B cell (primary cell): ENCODE results near the gene CARMIL1. TPM values are rescaled to one million over a fixed set of nuclear protein-coding genes. Genes with fewer than 3 reads are reported as not detected.

Experiments used
- ATAC-seq: fragments of 200-7000 bp; cut with Tn5 transposase; one replicate; pipeline ENCODE4 v1.10.0; 2021; ENCODE audit warnings: low read depth, mild to moderate bottlenecking, moderate number of reproducible peaks, moderate library complexity
- CTCF ChIA-PET: fragments of 350-600 bp; sonication (Branson Sonifier 250); formaldehyde crosslinking; loops from one replicate; lab custom pipeline; 2021; ENCODE audit warnings: antibody characterized with exemption, inconsistent platforms; lab: Charles Lee
- POLR2A ChIA-PET: fragments of 350-600 bp; sonication (Branson Sonifier 250); formaldehyde crosslinking; loops from one replicate; lab custom pipeline; 2021; ENCODE audit warnings: antibody characterized with exemption; lab: Charles Lee
- DNase-seq: peaks from one replicate; pipeline ENCODE4 v3.0.0; 2013
- H2AFZ ChIP-seq: 2 replicates; pipeline ENCODE4 v1.6.1; 2012; ENCODE audit warnings: mild to moderate bottlenecking, low read depth, low read length; ENCODE audit not compliant: insufficient read depth, poor library complexity, severe bottlenecking
- H3K27ac ChIP-seq, 2 donors: 1 replicate in 1 of 2; 2 replicates in 1 of 2; pipeline ENCODE4 v1.5.1; 2012 to 2013; ENCODE audit warnings: low read length in 2 of 2, mild to moderate bottlenecking in 2 of 2, moderate library complexity in 1 of 2
- H3K27me3 ChIP-seq, 4 experiments: fragments of 200-600 bp in 1 of 4; sonication (generic) in 1 of 4; replicated peaks in 1 of 4; 1 replicate in 2 of 4; 2 replicates in 2 of 4; pipeline versions ENCODE4 v1.6.1 to v1.7.0; 2013 to 2016; ENCODE audit warnings: low read length in 3 of 4, mild to moderate bottlenecking in 2 of 4, mixed read lengths in 1 of 4, moderate library complexity in 1 of 4; ENCODE audit not compliant: insufficient read depth in 4 of 4, control insufficient read depth in 3 of 4; ENCODE audit errors: control extremely low read depth in 1 of 4
- H3K36me3 ChIP-seq, 2 experiments: replicated peaks in 1 of 2; 1 replicate in 1 of 2; 2 replicates in 1 of 2; pipeline versions ENCODE4 v1.6.1 to v1.7.1; 2013; ENCODE audit warnings: low read length in 1 of 2; ENCODE audit not compliant: insufficient read depth in 2 of 2, control insufficient read depth in 1 of 2; ENCODE audit errors: control extremely low read depth in 1 of 2, extremely low read depth in 1 of 2
- H3K4me1 ChIP-seq, 2 donors: fragments of 200-600 bp in 1 of 2; sonication (generic) in 1 of 2; 1 replicate in 1 of 2; 2 replicates in 1 of 2; pipeline versions ENCODE4 v1.5.1 to v1.6.1; 2013 to 2017; ENCODE audit warnings: low read length in 2 of 2; ENCODE audit not compliant: control insufficient read depth in 2 of 2, insufficient read depth in 2 of 2
- H3K4me2 ChIP-seq: replicated peaks from 2 replicates; pipeline ENCODE3; 2012; ENCODE audit warnings: mild to moderate bottlenecking, low read depth, low read length; ENCODE audit not compliant: poor library complexity, severe bottlenecking
- H3K4me3 ChIP-seq, 5 experiments: fragments of 200-600 bp in 1 of 5; sonication (generic) in 1 of 5; 1 replicate in 3 of 5; 2 replicates in 2 of 5; pipeline versions ENCODE4 v1.5.1 to v1.7.0; 2011 to 2016; ENCODE audit warnings: low read length in 4 of 5, mild to moderate bottlenecking in 4 of 5, low read depth in 2 of 5, control low read depth in 1 of 5, moderate library complexity in 1 of 5; ENCODE audit not compliant: insufficient read depth in 1 of 5; ENCODE audit errors: control extremely low read depth in 1 of 5, extremely low read depth in 1 of 5
- H3K79me2 ChIP-seq: fragments of 200-600 bp; sonication (generic); one replicate; pipeline ENCODE4 v1.6.0; 2016; ENCODE audit warnings: low read length; ENCODE audit not compliant: control insufficient read depth, insufficient read depth
- H3K9ac ChIP-seq: fragments of 200-600 bp; sonication (generic); 2 replicates; pipeline ENCODE4 v1.6.1; 2017; ENCODE audit warnings: mild to moderate bottlenecking, low read length, moderate library complexity
- H3K9me3 ChIP-seq, 3 donors: one replicate each; pipeline versions ENCODE4 v1.6.1 to v1.7.1; 2013; ENCODE audit warnings: low read length in 2 of 3; ENCODE audit not compliant: control insufficient read depth in 2 of 3, insufficient read depth in 1 of 3; ENCODE audit errors: control extremely low read depth in 1 of 3
- H4K20me1 ChIP-seq: 2 replicates; pipeline ENCODE4 v1.6.0; 2012; ENCODE audit warnings: mild to moderate bottlenecking, low read length; ENCODE audit not compliant: insufficient read depth, control insufficient read depth, poor library complexity, severe bottlenecking
- H3K27ac Mint-ChIP-seq: one replicate; pipeline ENCODE4 v1.8.0; 2021; ENCODE audit warnings: mixed read lengths
- H3K27me3 Mint-ChIP-seq: one replicate; pipeline ENCODE4 v1.8.0; 2021; ENCODE audit warnings: mixed read lengths
- H3K4me1 Mint-ChIP-seq: one replicate; pipeline ENCODE4 v1.8.0; 2021; ENCODE audit warnings: mixed read lengths
- H3K4me3 Mint-ChIP-seq: one replicate; pipeline ENCODE4 v1.8.0; 2021; ENCODE audit warnings: mixed read lengths
- H3K9me3 Mint-ChIP-seq: one replicate; pipeline ENCODE4 v1.8.0; 2022; ENCODE audit warnings: mixed read lengths; ENCODE audit not compliant: insufficient read depth
- CTCF ChIP-seq: fragments of 200-600 bp; IDR thresholded peaks from one replicate; pipeline ENCODE4 v1.8.0; 2022; ENCODE audit warnings: antibody characterized with exemption, mild to moderate bottlenecking
- EZH2 ChIP-seq: IDR thresholded peaks from 2 replicates; pipeline ENCODE4 v1.6.1; 2012; ENCODE audit warnings: borderline replicate concordance, low read depth, mild to moderate bottlenecking, moderate library complexity, low read length; ENCODE audit not compliant: insufficient read depth, poor library complexity, severe bottlenecking
- WGBS: methylation state at CpG from one replicate; pipeline ENCODE4 v1.1.5; 2013; ENCODE audit warnings: missing lambda C conversion rate; ENCODE audit not compliant: insufficient coverage; 5-methylcytosine and 5-hydroxymethylcytosine counted together
- intact Hi-C: fragments of 100-400 bp; cut with micrococcal nuclease; formaldehyde crosslinking; loops from one replicate; pipeline ENCODE4 v1.10.0; 2022
- polyA plus RNA-seq: library from polyadenylated mRNA; depleted of rRNA; stranded (reverse); fragments of >200 nt; gene quantifications from 2 replicates; pipeline ENCODE4 v1.2.3, GENCODE V29; 2012
- total RNA-seq, 2 donors: library from RNA; stranded (reverse); fragments of 120-200 nt in 1 of 2; gene quantifications; 1 replicate in 1 of 2; 2 replicates in 1 of 2; pipeline versions ENCODE4 v1.2.3 to v1.2.4, GENCODE V29; 2013 to 2022

The CARMIL1 gene
- total and polyA plus RNA-seq, 2 donors (not counting 1 experiment from before 2014, with no cell fraction given), result 7.5 to 11.0 TPM

GRCh38 chr6:25384234-25384633 lies 105.1 kb downstream of the CARMIL1 start:
- H3K27ac Mint-ChIP-seq, result no peak overlapping the region
- peaks cover 6% of the 10 kb centered on the region for H3K27me3 Mint-ChIP-seq
- TF ChIP-seq CTCF, result no peak
- no peak for TF ChIP-seq EZH2
- POLR2A ChIA-PET, result no interaction called here
- peaks cover 0 to 6% (median 0%) of the 10 kb centered on the region in 3 donors for H3K9me3 ChIP-seq
- CTCF ChIA-PET, result no interaction called here
- intact Hi-C loops, result loop anchor here (10.0 kb wide), 1 partner anchor 91 kb away; no protein-coding TSS in a partner anchor
- H3K9me3 Mint-ChIP-seq, result peaks cover 3% of the 10 kb centered on the region
- H3K4me1 ChIP-seq, result peaks cover 21 to 23% of the 10 kb centered on the region in 2 donors
- H3K27me3 ChIP-seq, result no peaks in the 10 kb centered on the region
- ATAC-seq (no peak), DNase-seq (no peak)
- 90% methylated on average over 3 of the region's 7 CpGs for WGBS
- no peaks in the 10 kb centered on the region for H3K36me3 ChIP-seq
- H2AFZ ChIP-seq, result no peak overlapping the region
- H3K4me3 ChIP-seq, result no peak overlapping the region
- H3K4me1 Mint-ChIP-seq, result peaks cover 19% of the 10 kb centered on the region
- H3K9ac ChIP-seq, result no peak overlapping the region
- no peak overlapping the region for H3K27ac ChIP-seq
- H3K79me2 ChIP-seq, result peaks cover 12% of the 10 kb centered on the region
- no peaks in the 10 kb centered on the region for H4K20me1 ChIP-seq
- no peak overlapping the region for H3K4me3 Mint-ChIP-seq
- no peak overlapping the region for H3K4me2 ChIP-seq

- peaks cover 3% of the 10 kb centered on the region for H3K9me3 Mint-ChIP-seq
- Histone ChIP-seq H3K27ac (no peak overlapping the region), H3K79me2 (peaks cover 12% of the 10 kb centered on the region), H3K9me3 (peaks cover 0 to 6% (median 0%) of the 10 kb centered on the region in 3 donors), H3K36me3 (no peaks in the 10 kb centered on the region), H3K27me3 (no peaks in the 10 kb centered on the region), H3K9ac (no peak overlapping the region), H3K4me1 (peaks cover 23 to 24% of the 10 kb centered on the region in 2 donors), H4K20me1 (no peaks in the 10 kb centered on the region), H3K4me3 (no peak overlapping the region), H3K4me2 (no peak overlapping the region), H2AFZ (no peak overlapping the region)
- H3K27me3 Mint-ChIP-seq, result peaks cover 6% of the 10 kb centered on the region
- POLR2A ChIA-PET, result no interaction called here
- H3K4me3 Mint-ChIP-seq, result no peak overlapping the region
- CTCF ChIA-PET, result no interaction called here
- H3K4me1 Mint-ChIP-seq, result peaks cover 23% of the 10 kb centered on the region
- ATAC-seq (no peak), DNase-seq (no peak)
- no peak overlapping the region for H3K27ac Mint-ChIP-seq
- intact Hi-C loops, result loop anchor here (10.0 kb wide), 1 partner anchor 90 kb away; no protein-coding TSS in a partner anchor
- 100% methylated on average over 3 of the region's 5 CpGs for WGBS
- TF ChIP-seq CTCF (no peak), EZH2 (no peak)
Measured at GRCh38 chr6:25384967-25385366, 105.8 kb downstream of the CARMIL1 start.
